Heart left ventricle (tissue), 13 donors: ENCODE results near the gene CAMTA1.

Experiments used
- CTCF ChIP-seq, 12 donors: fragments of 200-600 bp; sonication (generic) in 4 of 12; IDR thresholded peaks; one replicate each; pipeline versions ENCODE4 v1.5.0 to v1.8.0; 2018 to 2022; ENCODE audit warnings: antibody characterized with exemption in 12 of 12, mild to moderate bottlenecking in 5 of 12
- POLR2A ChIP-seq, 2 donors: fragments of 450-650 bp; IDR thresholded peaks; one replicate each; pipeline ENCODE4 v1.6.1; 2017; ENCODE audit warnings: antibody characterized with exemption in 2 of 2, mild to moderate bottlenecking in 2 of 2, moderate library complexity in 2 of 2
- donor health status: ischemic (EF 13 %, LVEDD 7.1; RV severe dilation, severe dysfunction).
- donor health status: DM: no; HTN: yes; CAD: no.
- donor health status: DM: no; HTN: no; CAD: no.
- donor health status: ischemic (EF 25% LVEDD 6.9; RV normal size, moderate dysfunction).
- donor health status: ischemic (EF 25% LVEDD 5.7; RV mildly dilated, moderate dysfunction).
- donor health status: ischemic (EF 35%, LVEDD 5.7; RV mildly dilated, moderate dysfunction).
- donor health status: nonischemic (EF 11% LVEDD 7.7; RV severe dilation, severe dysfunction).
- donor health status: DM: yes; HTN: yes; CAD: no.
- donor health status: PGD.
- donor health status: ischemic (EF 29% LVEDD 5.4; RV normal size, mild dysfunction).
- donor health status: nonischemic (EF 23%, LVEDD 6.1; RV moderate dilation, normal function).

- TF ChIP-seq CTCF (IDR thresholded peaks at IDR 0.05) (no peak), POLR2A (IDR thresholded peaks at IDR 0.05) (no peak)
These were observed 292.7 kb downstream of the CAMTA1 start for GRCh38 chr1:7077970-7078369.
